ENCODE data around the gene TMEM44. TPM values are rescaled to one million over a fixed set of nuclear protein-coding genes. Genes with fewer than 3 reads are reported as not detected.
"Not testable (repeated sequence)": the region's sequence is repeated elsewhere in the genome, so short reads cannot be mapped to it uniquely, and the experiment has no call there.

Gene TMEM44
- total RNA-seq, 1 donor from 2014 or later, result 14.1 TPM

DNA sequence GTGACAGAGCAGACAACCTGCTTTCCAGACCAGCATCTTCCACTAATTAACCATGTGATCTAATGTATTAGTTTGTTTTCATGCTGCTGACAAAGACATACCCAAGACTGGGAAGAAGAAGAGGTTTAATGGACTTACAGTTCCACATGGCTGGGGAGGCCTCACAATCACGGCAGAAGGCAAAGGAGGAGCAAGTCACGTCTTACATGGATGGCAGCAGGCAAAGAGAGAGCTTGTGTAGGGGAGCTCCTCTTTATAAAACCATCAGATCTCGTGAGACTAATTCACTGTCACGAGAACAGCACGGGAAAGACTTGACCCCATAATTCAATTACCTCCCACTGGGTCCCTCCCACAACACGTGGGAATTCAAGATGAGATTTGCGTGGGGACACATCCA is 27.9 kb downstream of the TMEM44 start:
- H3K36me3 ChIP-seq (ENCODE audit: control insufficient read depth in 3 of 3, insufficient read depth in 3 of 3, low read length in 3 of 3); H3K9ac ChIP-seq (ENCODE audit: low read depth in 1 of 3, low read length in 3 of 3): not testable (repeated sequence)

DNA sequence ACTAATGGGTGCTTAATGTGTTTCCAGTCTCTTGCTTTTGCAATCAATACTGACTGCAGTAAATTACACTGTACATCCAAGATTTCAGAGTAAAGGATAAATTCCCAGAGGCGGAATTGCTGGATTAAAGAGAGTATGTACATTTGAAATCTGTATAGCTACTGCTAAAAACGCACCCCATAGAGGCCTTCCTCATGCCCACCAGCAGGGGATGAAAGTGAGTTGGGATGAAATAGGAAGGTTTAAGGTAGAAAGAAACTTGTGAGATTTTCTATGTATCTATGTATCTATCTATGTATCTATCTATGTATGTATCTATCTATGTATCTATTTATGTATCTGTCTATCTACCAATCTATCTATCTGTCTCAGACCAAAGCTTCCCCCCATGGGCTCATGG is 28.4 kb downstream of the TMEM44 start:
- H3K27ac ChIP-seq (ENCODE audit: low read depth, low read length), result no peak overlapping the region
- no peak overlapping the region for H3K9ac ChIP-seq (ENCODE audit: low read depth in 1 of 3, low read length in 3 of 3)
- H3K4me1 ChIP-seq (ENCODE audit: control insufficient read depth in 3 of 3, insufficient read depth in 3 of 3, low read length in 3 of 3), result no peaks in the 10 kb centered on the region
- H3K36me3 ChIP-seq (ENCODE audit: control insufficient read depth in 3 of 3, insufficient read depth in 3 of 3, low read length in 3 of 3), result no peaks in the 10 kb centered on the region
- H3K4me3 ChIP-seq (ENCODE audit: low read length in 3 of 3), result no peak overlapping the region
- no peaks in the 10 kb centered on the region for H3K27me3 ChIP-seq (ENCODE audit: control insufficient read depth in 3 of 3, insufficient read depth in 3 of 3, low read length in 3 of 3)
- H3K9me3 ChIP-seq (ENCODE audit: control insufficient read depth in 3 of 3, low read length in 3 of 3), result no peaks in the 10 kb centered on the region

More for the DNA sequence above, 27.9 kb downstream of the TMEM44 start:
- not testable (repeated sequence) for H3K27ac ChIP-seq (ENCODE audit: low read depth, low read length); H3K27me3 ChIP-seq (ENCODE audit: control insufficient read depth in 3 of 3, insufficient read depth in 3 of 3, low read length in 3 of 3); H3K9me3 ChIP-seq (ENCODE audit: control insufficient read depth in 3 of 3, low read length in 3 of 3); H3K4me1 ChIP-seq (ENCODE audit: control insufficient read depth in 3 of 3, insufficient read depth in 3 of 3, low read length in 3 of 3); H3K4me3 ChIP-seq (ENCODE audit: low read length in 3 of 3)

DNA sequence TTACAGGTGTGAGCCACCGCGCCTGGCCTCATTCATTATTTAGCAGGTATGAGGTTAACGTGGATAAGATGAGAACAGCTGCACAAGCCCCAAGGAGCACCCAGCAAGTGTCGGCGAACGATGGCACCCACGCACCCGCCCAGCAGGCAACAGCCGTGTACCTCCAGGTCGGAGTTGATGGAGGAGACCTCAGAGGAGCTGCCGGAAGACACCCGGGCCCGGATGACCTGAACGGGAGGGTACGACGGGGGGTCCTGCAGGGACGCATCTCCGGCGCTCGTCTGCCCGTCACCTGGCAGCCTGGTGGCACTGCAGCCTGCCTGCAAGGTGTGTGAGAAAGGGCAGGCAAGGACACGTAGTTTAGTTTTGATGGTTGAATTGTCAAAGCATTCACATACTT is 29.1 kb downstream of the TMEM44 start:
- Histone ChIP-seq H3K9me3 (ENCODE audit: control insufficient read depth in 3 of 3, low read length in 3 of 3) (no peaks in the 10 kb centered on the region), H3K36me3 (ENCODE audit: control insufficient read depth in 3 of 3, insufficient read depth in 3 of 3, low read length in 3 of 3) (no peaks in the 10 kb centered on the region), H3K9ac (ENCODE audit: low read depth in 1 of 3, low read length in 3 of 3) (no peak overlapping the region)

DNA sequence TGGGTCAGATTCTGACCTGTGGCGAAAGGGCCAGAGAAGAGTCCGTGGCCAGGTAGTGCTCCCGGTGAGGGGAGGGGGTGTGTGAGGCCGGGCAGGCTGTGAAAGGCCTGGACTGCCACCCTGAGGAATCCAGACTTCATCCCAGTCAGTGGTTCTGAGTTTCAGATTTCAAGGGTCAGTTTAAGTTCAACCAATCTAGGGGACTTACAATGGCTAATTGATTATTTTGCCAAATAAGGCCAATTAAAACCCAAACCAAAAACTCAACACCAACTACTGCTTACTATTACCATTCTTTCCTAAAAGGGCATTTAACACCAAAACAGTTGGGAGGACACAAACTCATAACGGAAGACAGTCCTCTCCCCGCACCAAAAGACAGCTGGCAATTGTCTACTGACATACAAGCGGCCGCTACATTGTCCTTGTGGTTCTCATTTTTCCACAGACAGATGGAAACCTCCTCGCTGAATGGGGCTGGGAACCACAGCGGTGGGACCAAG is 30.5 kb downstream of the TMEM44 start:
- Histone ChIP-seq H3K36me3 (ENCODE audit: control insufficient read depth in 3 of 3, insufficient read depth in 3 of 3, low read length in 3 of 3) (no peaks in the 10 kb centered on the region), H3K27ac (ENCODE audit: low read depth, low read length) (no peak overlapping the region), H3K4me3 (ENCODE audit: low read length in 3 of 3) (no peak overlapping the region), H3K9me3 (ENCODE audit: control insufficient read depth in 3 of 3, low read length in 3 of 3) (no peaks in the 10 kb centered on the region), H3K9ac (ENCODE audit: low read depth in 1 of 3, low read length in 3 of 3) (no peak overlapping the region), H3K4me1 (ENCODE audit: control insufficient read depth in 3 of 3, insufficient read depth in 3 of 3, low read length in 3 of 3) (no peaks in the 10 kb centered on the region), H3K27me3 (ENCODE audit: control insufficient read depth in 3 of 3, insufficient read depth in 3 of 3, low read length in 3 of 3) (no peaks in the 10 kb centered on the region)

More for the DNA sequence above, 29.1 kb downstream of the TMEM44 start:
- no peaks in the 10 kb centered on the region for H3K4me1 ChIP-seq (ENCODE audit: control insufficient read depth in 3 of 3, insufficient read depth in 3 of 3, low read length in 3 of 3)
- no peak overlapping the region for H3K27ac ChIP-seq (ENCODE audit: low read depth, low read length)
- H3K4me3 ChIP-seq (ENCODE audit: low read length in 3 of 3), result no peak overlapping the region
- no peaks in the 10 kb centered on the region for H3K27me3 ChIP-seq (ENCODE audit: control insufficient read depth in 3 of 3, insufficient read depth in 3 of 3, low read length in 3 of 3)

DNA sequence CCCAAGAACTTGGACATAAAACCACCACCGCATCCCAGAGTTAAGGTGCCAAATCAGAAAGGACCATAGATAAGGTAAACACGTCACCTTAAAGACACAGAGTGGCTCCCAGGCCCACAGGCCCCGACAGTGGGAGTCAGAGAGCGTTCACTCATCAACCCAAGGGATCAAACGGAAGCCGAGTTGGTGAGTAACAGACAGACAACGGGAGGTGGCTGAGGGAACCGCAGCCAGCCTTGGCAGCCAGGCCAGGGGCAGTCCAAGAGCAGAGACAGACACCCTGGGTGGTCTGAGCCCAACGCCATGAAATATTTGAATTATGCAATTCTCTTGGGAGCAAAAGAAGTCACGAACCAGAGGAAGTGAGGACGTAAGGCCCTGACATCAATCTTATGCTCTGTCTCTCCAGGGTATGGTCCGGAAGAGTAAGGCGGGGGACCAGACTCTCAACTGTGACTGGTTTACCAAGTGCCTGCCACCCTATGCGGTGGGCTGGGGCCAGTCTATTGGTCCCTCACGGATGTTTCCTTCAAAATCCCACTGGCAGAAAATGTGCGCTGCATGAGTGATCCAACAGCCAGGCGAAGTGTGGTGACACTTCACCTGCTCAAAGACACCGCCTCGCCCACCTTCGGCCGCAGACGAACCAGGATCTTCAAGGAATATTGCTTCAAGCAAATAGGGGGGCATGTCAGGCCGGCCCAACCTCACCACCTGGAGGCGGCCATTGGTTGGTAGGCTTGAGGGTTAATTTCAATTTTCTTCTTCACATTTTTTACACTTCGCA is 34.3 kb downstream of the TMEM44 start:
- no peaks in the 10 kb centered on the region for H3K27me3 ChIP-seq (ENCODE audit: control insufficient read depth in 3 of 3, insufficient read depth in 3 of 3, low read length in 3 of 3)
- H3K27ac ChIP-seq (ENCODE audit: low read depth, low read length), result no peak overlapping the region
- no peaks in the 10 kb centered on the region for H3K9me3 ChIP-seq (ENCODE audit: control insufficient read depth in 3 of 3, low read length in 3 of 3)
- H3K9ac ChIP-seq (ENCODE audit: low read depth in 1 of 3, low read length in 3 of 3), result no peak overlapping the region
- peaks cover 0 to 3% (median 0%) of the 10 kb centered on the region in 3 donors for H3K4me1 ChIP-seq (ENCODE audit: control insufficient read depth in 3 of 3, insufficient read depth in 3 of 3, low read length in 3 of 3)
- H3K36me3 ChIP-seq (ENCODE audit: control insufficient read depth in 3 of 3, insufficient read depth in 3 of 3, low read length in 3 of 3), result peaks cover 0 to 3% (median 0%) of the 10 kb centered on the region in 3 donors
- no peak overlapping the region for H3K4me3 ChIP-seq (ENCODE audit: low read length in 3 of 3)

DNA sequence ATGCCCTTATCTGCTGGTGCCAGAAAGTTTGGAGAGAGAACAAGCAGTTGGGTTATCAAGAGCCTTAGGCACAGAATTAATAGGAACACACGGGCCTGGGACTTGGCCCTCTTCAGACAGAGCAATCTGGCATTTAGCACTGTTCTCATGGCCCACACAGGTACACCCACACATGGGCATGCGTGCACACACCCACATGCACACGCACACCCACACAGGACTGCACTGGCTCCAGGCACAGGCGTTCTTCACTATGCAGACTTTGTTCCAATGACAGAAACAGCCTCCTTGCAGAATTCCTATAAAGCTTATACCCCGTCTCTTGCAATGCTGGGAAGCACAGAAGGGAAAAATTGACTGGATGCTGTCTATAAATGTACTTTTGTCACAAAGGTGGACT is 36.3 kb downstream of the TMEM44 start:
- H3K27ac ChIP-seq (ENCODE audit: low read depth, low read length), result no peak overlapping the region
- H3K4me1 ChIP-seq (ENCODE audit: control insufficient read depth in 3 of 3, insufficient read depth in 3 of 3, low read length in 3 of 3), result peaks cover 0 to 6% (median 3%) of the 10 kb centered on the region in 3 donors
- H3K36me3 ChIP-seq (ENCODE audit: control insufficient read depth in 3 of 3, insufficient read depth in 3 of 3, low read length in 3 of 3), result peaks cover 0 to 3% (median 0%) of the 10 kb centered on the region in 3 donors
- no peaks in the 10 kb centered on the region for H3K27me3 ChIP-seq (ENCODE audit: control insufficient read depth in 3 of 3, insufficient read depth in 3 of 3, low read length in 3 of 3)
- no peak overlapping the region for H3K9ac ChIP-seq (ENCODE audit: low read depth in 1 of 3, low read length in 3 of 3)
- H3K4me3 ChIP-seq (ENCODE audit: low read length in 3 of 3), result no peak overlapping the region
- no peaks in the 10 kb centered on the region for H3K9me3 ChIP-seq (ENCODE audit: control insufficient read depth in 3 of 3, low read length in 3 of 3)

DNA sequence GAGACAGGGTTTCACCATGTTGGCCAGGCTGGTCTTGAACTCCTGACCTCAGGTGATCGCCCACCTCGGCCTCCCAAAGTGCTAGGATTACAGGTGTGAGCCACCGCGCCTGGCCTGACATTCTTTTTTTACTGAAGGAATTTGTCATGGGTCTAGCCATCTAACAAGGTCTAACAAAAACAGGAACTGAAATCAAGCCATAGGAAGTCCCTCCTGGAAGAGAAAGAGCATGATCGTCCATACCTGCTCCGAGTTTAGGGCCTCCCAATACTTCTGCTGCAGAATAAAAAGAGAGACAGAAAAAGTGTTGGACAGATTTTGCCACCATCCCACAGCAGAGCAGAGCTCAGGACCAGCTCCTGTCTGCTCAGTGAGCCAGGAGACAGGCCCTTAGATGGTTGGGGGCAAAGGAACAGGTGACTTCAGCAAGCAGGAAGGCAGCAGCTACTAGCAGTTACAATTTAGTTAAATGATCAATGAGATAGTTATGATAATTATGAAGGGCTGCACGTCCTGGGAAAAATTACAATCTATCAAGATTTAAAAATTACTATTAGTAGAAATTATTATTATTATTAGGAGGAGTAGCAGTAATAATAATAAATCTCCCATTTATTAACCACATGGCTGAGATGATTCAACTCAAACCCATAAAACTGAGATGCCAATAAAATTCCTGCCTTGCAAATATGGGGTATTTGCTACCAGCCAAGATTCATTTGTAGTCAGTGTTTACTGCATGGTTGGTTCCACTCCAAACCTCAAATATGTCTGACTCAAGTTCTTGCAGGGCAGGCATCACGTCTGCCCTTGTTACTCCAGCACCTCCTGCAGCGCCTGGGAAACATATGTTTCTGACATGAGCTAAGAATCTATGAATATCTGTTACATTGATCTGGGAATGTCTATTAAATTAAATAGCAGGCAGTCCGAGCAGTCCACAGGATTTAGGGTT is 40.1 kb downstream of the TMEM44 start:
- Histone ChIP-seq H3K27ac (ENCODE audit: low read depth, low read length) (no peak overlapping the region), H3K27me3 (ENCODE audit: control insufficient read depth in 3 of 3, insufficient read depth in 3 of 3, low read length in 3 of 3) (no peaks in the 10 kb centered on the region), H3K9ac (ENCODE audit: low read depth in 1 of 3, low read length in 3 of 3) (peak overlapping the region in 2 of 3 donors; percentile 7 to 27), H3K36me3 (ENCODE audit: control insufficient read depth in 3 of 3, insufficient read depth in 3 of 3, low read length in 3 of 3) (peaks cover 0 to 3% (median 3%) of the 10 kb centered on the region in 3 donors), H3K4me3 (ENCODE audit: low read length in 3 of 3) (no peak overlapping the region), H3K9me3 (ENCODE audit: control insufficient read depth in 3 of 3, low read length in 3 of 3) (no peaks in the 10 kb centered on the region), H3K4me1 (ENCODE audit: control insufficient read depth in 3 of 3, insufficient read depth in 3 of 3, low read length in 3 of 3) (peaks cover 0 to 6% (median 3%) of the 10 kb centered on the region in 3 donors)

DNA sequence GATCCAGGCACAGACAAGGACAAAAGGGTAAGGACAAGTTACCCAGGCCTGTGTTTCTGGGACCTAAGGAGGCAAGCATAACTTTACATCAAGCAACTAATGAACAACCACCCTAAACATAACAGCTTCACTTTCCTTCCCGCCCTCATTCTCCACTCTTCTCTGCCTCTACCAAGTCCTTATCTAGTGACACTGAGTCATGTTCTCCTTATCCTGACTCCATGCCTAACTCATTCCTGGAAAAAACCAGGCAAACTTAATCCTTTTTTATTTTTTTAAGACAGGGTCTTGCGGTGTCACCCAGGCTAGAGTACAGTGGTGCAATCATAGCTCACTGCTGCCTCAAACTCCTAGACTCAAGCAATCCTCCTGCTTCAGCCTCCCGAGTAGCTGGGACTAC is 44.5 kb downstream of the TMEM44 start:
- peaks cover 0 to 3% (median 0%) of the 10 kb centered on the region in 3 donors for H3K36me3 ChIP-seq (ENCODE audit: control insufficient read depth in 3 of 3, insufficient read depth in 3 of 3, low read length in 3 of 3)
- H3K4me1 ChIP-seq (ENCODE audit: control insufficient read depth in 3 of 3, insufficient read depth in 3 of 3, low read length in 3 of 3), result peaks cover 0 to 14% (median 11%) of the 10 kb centered on the region in 3 donors
- no peak overlapping the region for H3K4me3 ChIP-seq (ENCODE audit: low read length in 3 of 3)
- no peak overlapping the region for H3K9ac ChIP-seq (ENCODE audit: low read depth in 1 of 3, low read length in 3 of 3)
- H3K27me3 ChIP-seq (ENCODE audit: control insufficient read depth in 3 of 3, insufficient read depth in 3 of 3, low read length in 3 of 3), result no peaks in the 10 kb centered on the region
- H3K27ac ChIP-seq (ENCODE audit: low read depth, low read length), result no peak overlapping the region
- H3K9me3 ChIP-seq (ENCODE audit: control insufficient read depth in 3 of 3, low read length in 3 of 3), result no peaks in the 10 kb centered on the region

DNA sequence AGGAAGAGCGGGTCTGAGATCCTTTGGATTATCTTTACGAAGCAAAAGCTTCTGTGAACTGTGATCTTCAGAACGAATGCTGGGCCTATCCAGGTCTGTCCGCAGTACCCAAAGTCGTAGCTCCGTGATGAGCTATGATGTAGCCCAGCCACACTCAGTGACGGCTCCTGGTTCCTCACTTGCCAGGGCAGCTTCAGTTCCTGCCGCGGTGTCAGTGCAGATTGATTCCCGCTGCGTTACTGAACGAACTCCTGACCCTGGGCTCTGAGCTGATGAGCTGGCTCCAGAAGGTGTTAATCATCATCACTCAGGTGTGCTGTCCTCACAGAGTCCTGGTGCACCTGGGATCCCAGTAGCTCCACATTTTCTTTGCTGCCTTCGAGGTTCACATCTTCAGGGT is 45.0 kb downstream of the TMEM44 start:
- Histone ChIP-seq H3K4me1 (ENCODE audit: control insufficient read depth in 3 of 3, insufficient read depth in 3 of 3, low read length in 3 of 3) (peaks cover 0 to 12% (median 8%) of the 10 kb centered on the region in 3 donors), H3K9ac (ENCODE audit: low read depth in 1 of 3, low read length in 3 of 3) (no peak overlapping the region), H3K4me3 (ENCODE audit: low read length in 3 of 3) (no peak overlapping the region), H3K27ac (ENCODE audit: low read depth, low read length) (no peak overlapping the region), H3K27me3 (ENCODE audit: control insufficient read depth in 3 of 3, insufficient read depth in 3 of 3, low read length in 3 of 3) (no peaks in the 10 kb centered on the region), H3K9me3 (ENCODE audit: control insufficient read depth in 3 of 3, low read length in 3 of 3) (no peaks in the 10 kb centered on the region), H3K36me3 (ENCODE audit: control insufficient read depth in 3 of 3, insufficient read depth in 3 of 3, low read length in 3 of 3) (peaks cover 0 to 3% (median 0%) of the 10 kb centered on the region in 3 donors)
